Measurements from ENCODE around the gene IKZF2. TPM values are rescaled to one million over a fixed set of nuclear protein-coding genes. Genes with fewer than 3 reads are reported as not detected.

The IKZF2 gene
- total RNA-seq, 1 experiment from 2014 or later: 1.6 TPM

GRCh38 chr2:213036836-213037235, 114.6 kb downstream of the IKZF2 start:
- H3K27ac ChIP-seq (ENCODE audit: low read depth, low read length): no peak overlapping the region
- no peaks in the 10 kb centered on the region for H3K79me2 ChIP-seq (ENCODE audit: insufficient read depth, low read length)
- intact Hi-C loops (cut with micrococcal nuclease): no loop called here
- H3K4me3 ChIP-seq (replicated peaks in 1 of 2; ENCODE audit: low read depth in 1 of 2, low read length in 2 of 2): no peak overlapping the region
- no peak for DNase-seq (ENCODE audit: low read depth, low spot score)
- POLR2A ChIA-PET: no interaction called here
- no peak overlapping the region for H3K9ac ChIP-seq (ENCODE audit: low read length)
- H3K36me3 ChIP-seq (ENCODE audit: control insufficient read depth in 1 of 2, insufficient read depth in 2 of 2, low read length in 2 of 2): no peaks in the 10 kb centered on the region
- TF ChIP-seq ZFX (IDR thresholded peaks at IDR 0.05) (no peak), JUND (IDR thresholded peaks at IDR 0.05) (no peak), TCF7L2 (IDR thresholded peaks at IDR 0.05; ENCODE audit: borderline replicate concordance, extremely low read depth, insufficient read depth, insufficient read length) (no peak), ZBTB33 (IDR thresholded peaks at IDR 0.05; ENCODE audit: extremely low read depth, insufficient replicate concordance, low read length) (no peak), ZNF274 (IDR thresholded peaks at IDR 0.05; ENCODE audit: low read depth, low read length) (no peak), ELF1 (IDR thresholded peaks at IDR 0.05; ENCODE audit: borderline replicate concordance, low read depth) (no peak), CTCF (IDR thresholded peaks at IDR 0.05 in 2 of 3, conservative IDR thresholded peaks at IDR 0.05 in 1 of 3; ENCODE audit: borderline replicate concordance in 1 of 3, insufficient read depth in 1 of 3, low read depth in 2 of 3, low read length in 2 of 3) (no peak)
- H4K20me1 ChIP-seq (ENCODE audit: insufficient read depth): no peaks in the 10 kb centered on the region
- no peaks in the 10 kb centered on the region for H3K27me3 ChIP-seq (ENCODE audit: insufficient read depth, low read length)
- no peaks in the 10 kb centered on the region for H3K4me1 ChIP-seq (ENCODE audit: control insufficient read depth in 1 of 2, insufficient read depth in 2 of 2, low read length in 2 of 2)
- no TSS peak for BruUV-seq (replicated peaks)
- CTCF ChIA-PET: no interaction called here
- no peak overlapping the region for H2AFZ ChIP-seq (ENCODE audit: low read depth, low read length, poor library complexity, severe bottlenecking)
- no peaks in the 10 kb centered on the region for H3K9me3 ChIP-seq (ENCODE audit: control insufficient read depth in 1 of 2, insufficient read depth in 1 of 2, low read depth in 1 of 2, low read length in 2 of 2)
- H3K9me2 ChIP-seq (ENCODE audit: insufficient read depth): no peaks in the 10 kb centered on the region
- no peak overlapping the region for H3K4me2 ChIP-seq (ENCODE audit: low read length)
- RAD21 ChIA-PET (ENCODE audit: low non-redundant PET in 1 of 2, low total read pairs in 2 of 2, uncharacterized antibody in 2 of 2, unreplicated experiment in 2 of 2): no interaction called here
- ATAC-seq: no peak
